Measurements from ENCODE around the gene THUMPD2.

THUMPD2 gene

DNA sequence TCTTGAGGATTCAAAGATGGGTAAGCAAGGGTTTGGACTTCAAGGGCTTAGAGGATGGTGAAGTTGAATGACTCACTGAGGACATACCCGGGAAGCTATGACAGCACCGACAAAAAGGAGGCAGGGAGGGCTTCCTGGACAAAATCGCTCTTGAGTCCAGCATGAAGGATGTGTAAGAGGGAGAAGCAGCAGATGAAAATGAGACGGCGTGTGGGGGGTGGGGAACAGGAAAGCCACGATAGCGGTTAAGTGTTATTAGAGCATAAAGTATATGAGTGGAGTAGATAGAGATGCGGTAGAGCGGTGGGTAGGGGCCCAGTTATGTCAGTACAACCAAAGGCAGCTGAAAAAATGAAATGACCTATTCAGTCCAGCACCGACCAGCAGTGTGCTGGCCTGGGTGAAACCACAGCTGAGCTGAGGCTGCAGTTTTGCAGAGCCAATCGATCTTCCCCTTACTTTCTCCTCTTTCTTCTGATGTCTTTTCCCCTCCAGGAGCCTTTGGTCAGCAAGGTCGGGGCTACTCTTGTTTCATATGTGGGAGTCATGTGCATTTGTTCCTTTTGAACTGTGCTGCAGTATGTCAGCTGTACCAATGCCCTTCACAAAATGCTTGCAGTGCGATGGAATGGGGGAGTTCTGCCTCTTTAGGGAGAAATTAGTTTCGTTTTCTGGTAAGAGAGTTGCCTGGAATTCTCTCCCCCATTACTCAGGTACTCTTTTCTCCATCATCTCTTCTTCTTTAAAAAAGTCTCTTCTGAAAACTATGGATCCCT is 2.0 kb upstream of the THUMPD2 start:
- no peak for TF ChIP-seq ZNF274 (IDR thresholded peaks at IDR 0.05; ENCODE audit: low read depth, low read length)
- H3K4me3 ChIP-seq (ENCODE audit: low read length) = no peak overlapping the region

DNA sequence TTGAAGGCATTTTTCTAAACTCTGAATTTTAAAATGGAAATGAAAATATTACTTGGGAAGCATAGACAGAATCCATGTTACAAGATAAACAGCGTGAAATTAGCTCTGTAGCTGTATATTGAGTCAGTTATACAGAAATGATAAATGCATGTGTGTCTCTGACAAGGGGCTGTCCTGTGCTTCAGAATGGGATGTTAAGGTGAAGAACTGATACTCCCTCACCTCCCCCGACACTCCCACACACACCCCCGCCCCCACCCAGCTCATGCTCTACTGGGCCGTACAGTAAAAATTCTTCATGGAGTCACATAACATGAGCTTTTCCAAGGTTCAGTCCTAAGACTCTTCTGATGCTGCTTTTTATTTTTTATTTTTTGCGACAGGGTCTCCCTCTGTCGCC is 869 bp upstream of the THUMPD2 start:
- no peak for TF ChIP-seq ZNF274 (IDR thresholded peaks at IDR 0.05; ENCODE audit: low read depth, low read length)
- H3K4me3 ChIP-seq (ENCODE audit: low read length) = no peak overlapping the region

DNA sequence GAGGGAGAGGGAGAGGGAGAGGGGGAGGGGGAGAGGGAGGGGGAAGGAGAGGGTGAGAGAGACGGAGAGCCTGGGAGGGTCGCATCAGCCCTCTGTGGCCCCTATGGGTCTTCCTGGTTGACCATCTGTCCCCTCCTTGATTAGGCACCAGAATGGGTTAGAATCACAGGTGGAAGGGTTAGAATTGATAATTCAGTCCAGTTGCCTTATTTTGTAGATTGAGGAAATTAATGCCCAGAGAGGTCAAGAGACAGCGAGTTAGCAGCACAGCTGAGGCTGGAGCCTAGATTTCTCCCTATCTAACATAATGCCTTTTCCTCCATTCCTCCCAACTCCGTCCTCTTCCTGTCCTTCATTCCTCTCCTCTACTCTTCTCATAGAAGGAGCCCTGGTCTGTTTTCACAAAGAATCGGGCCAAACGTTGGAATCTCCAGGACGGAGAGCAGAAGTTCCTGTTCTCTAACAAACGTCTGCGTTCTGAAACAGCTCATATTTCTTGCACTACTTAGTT is 338 bp upstream of the THUMPD2 start:
- H3K4me3 ChIP-seq (ENCODE audit: low read length) = peak overlapping the region; percentile 96; the same call in 1 of the 2 replicates
- TF ChIP-seq ZNF274 (IDR thresholded peaks at IDR 0.05; ENCODE audit: low read depth, low read length) = no peak

DNA sequence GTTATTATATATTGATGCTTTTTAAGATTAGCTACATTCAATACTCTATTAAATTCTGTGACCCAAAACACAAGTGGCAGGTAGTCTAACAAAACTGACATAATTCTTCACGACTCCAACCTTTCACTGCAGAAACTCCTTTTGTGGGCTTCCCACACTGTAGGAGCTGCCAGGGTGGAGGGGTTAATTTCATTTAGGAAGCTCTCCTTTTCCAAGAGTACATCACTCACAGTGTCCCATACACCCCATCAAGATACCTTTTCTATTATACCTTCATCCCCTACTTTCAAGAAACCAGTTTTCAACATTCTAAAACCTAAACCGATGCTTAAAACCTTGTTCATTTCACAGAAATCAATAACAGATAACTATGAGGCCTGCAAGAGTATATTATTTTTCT is 825 bp downstream of the THUMPD2 start:
- peak overlapping the region; percentile 96 for H3K4me3 ChIP-seq (ENCODE audit: low read length)
- TF ChIP-seq ZNF274 (IDR thresholded peaks at IDR 0.05; ENCODE audit: low read depth, low read length) = no peak

DNA sequence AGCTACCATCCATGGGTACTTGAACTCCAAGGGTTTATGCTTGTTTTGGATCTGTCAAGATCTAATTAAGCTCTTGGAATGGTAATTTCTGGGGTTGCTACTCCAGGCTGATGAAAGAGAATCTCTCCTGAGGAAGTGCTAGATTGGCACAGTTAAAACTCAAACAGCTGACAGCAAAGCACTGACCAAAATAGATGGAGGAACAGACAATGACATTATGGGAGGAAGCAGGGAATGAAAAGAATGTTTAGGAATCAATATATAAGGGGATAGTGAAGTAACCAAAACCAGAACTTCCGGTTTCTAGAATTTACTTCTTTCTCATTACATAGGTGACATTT is 6.3 kb downstream of the THUMPD2 start:
- no peak for TF ChIP-seq ZNF274 (IDR thresholded peaks at IDR 0.05; ENCODE audit: low read depth, low read length)
- no peak overlapping the region for H3K4me3 ChIP-seq (ENCODE audit: low read length)

DNA sequence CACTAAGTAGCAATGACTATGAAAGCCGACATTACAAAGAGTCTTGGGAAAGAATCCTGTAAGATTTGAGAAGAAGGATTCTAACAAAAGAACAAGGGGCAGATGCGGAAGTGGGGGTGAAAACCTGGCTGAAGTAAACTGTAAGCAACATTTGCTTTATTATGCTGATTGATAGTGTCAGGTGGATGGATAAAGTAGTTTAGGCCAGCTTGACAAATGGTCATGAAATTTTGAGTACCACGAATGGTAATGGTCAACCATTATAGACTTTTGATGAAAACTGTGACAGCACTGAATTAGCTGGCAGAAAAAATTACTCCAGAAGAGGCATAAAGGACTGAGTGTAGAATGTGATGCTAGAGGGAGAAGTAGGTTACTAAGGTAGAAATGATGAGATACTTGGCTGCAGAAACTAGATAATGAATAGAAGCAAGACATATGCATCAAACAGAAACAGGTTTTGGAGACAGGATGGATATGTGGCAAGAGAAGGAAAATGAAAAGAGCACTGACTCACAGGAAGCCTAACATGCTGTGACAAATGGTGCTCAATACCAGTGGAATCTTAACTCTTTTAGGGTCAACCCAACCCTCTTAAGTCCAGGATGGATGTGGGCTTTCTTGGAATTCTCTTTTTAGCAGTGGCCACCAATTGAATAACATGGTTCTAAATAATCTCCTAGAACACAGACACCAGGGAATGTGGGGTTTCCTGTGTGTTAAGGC is 6.8 kb downstream of the THUMPD2 start:
- no peak for TF ChIP-seq ZNF274 (IDR thresholded peaks at IDR 0.05; ENCODE audit: low read depth, low read length)
- H3K4me3 ChIP-seq (ENCODE audit: low read length) = no peak overlapping the region

DNA sequence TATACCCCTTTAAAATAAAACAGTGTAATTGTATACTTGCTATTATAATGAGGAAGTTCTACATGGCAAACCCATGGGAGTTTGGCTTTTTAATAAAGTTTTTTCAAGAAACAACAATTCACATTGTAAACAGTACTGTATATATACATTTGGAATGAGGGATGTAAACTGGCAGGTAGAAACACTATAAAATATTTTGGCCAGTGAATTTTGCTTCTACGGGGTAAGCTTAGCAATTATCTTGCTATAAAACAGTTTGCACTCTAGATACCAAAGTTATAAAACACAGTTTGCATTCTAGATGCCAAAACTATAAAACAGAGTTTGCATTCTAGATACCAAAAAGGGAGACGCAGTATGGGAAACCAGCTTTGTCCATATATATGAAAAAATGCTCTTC is 16.6 kb downstream of the THUMPD2 start:
- no peak overlapping the region for H3K4me3 ChIP-seq (ENCODE audit: low read length)
- no peak for TF ChIP-seq ZNF274 (IDR thresholded peaks at IDR 0.05; ENCODE audit: low read depth, low read length)

DNA sequence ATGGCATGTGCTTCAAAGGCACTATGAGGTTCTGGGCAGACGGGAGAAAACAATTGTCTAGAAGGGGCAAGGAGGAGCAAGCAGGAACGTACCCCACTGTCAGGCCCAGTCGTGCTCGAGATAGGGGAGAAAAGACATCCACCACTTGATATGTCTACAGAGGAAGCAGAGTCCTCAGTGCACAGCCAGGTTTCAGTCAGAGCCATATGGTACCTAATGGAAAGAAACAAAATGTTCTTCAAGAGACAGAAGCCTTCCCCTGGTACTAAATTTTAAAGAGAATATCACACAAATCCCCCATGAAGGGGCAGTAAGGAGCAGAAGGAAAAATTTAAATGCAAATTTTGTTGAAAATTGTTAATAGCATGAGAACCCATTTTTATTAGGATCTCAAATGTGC is 21.9 kb downstream of the THUMPD2 start:
- no peak for TF ChIP-seq ZNF274 (IDR thresholded peaks at IDR 0.05; ENCODE audit: low read depth, low read length)

DNA sequence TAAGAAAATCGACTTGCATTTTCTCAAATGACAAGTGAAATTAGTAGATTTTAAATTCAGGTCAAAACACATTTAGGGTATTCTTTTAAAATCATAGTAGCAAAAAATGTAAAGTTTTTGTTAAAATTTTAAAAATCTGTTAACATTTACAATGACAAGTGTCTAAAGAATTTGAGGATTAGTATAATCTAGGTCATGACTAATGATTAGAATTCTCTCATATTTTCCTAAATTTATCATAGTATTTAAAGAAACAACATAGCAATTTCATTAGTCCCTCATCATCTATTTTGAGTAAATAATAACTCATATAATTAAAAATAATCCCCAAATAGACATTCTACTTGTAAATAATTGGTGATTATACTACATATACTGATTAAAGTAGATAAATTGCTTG is 23.6 kb downstream of the THUMPD2 start:
- H3K4me3 ChIP-seq (ENCODE audit: low read length) = no peak overlapping the region
- no peak for TF ChIP-seq ZNF274 (IDR thresholded peaks at IDR 0.05; ENCODE audit: low read depth, low read length)

More for the DNA sequence above, 21.9 kb downstream of the THUMPD2 start:
- H3K4me3 ChIP-seq (ENCODE audit: low read length) = no peak overlapping the region

DNA sequence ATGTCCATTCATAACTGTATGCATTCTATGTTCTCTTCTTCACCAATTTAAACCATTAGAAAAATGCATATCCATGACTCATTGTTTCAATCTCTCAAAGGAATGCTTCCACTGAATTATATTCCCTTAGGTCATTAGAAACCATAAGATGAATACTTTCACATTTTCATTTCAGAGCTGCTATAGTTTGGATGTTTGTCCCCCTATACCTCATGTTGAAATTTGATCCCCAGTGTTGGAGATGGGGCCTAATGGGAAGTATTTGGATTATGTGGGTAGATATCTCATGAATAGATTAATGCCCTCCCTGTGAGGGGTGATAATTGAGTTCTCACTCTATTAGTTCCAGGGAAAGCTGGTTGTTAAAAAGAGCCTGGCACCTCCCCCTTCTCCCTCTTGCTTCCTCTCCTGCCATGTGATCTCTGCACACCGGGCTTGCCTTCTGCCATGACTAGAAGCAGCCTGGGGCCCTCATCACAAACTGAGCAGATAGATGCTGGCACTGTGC is 35.7 kb downstream of the THUMPD2 start:
- TF ChIP-seq ZNF274 (IDR thresholded peaks at IDR 0.05; ENCODE audit: low read depth, low read length) = no peak
- H3K4me3 ChIP-seq (ENCODE audit: low read length) = no peak overlapping the region

DNA sequence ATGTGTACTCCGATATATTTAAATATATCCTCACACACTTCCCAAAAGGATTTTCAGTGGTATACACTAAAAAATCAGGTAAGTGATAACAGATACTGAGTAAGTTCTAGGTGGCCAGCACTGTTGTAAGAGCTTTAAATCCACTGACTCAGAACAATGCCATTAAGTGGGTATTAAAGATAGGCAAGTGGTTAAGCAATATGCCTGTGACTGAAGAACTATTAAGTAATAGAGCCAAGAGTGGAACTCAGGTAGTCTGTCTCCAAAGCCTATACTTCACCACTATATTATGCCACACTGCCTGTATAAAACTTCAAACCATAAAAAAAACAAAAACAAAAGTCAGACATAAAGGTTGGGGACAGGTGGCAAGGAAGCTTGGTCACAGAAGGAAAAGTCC is 37.2 kb downstream of the THUMPD2 start:
- TF ChIP-seq ZNF274 (IDR thresholded peaks at IDR 0.05; ENCODE audit: low read depth, low read length) = no peak
- no peak overlapping the region for H3K4me3 ChIP-seq (ENCODE audit: low read length)

DNA sequence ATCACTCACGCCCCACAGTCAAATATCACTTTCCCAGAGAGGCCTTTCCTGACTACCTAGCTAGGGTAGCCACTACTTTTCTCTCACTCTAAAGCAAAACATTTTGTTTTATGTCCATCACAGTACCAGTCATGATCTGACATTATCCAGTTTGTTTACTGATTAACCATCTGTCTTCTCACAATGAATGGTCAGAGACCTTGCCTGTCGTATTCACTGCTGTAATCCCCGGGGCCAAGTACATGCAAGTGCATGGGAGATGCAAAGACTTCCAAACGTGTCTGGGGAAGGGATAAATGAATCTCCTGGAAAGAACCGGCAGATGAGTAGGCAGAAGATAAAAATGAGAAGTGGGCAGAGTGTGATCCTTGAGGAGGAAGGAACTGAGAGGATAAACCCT is 39.7 kb downstream of the THUMPD2 start:
- TF ChIP-seq ZNF274 (IDR thresholded peaks at IDR 0.05; ENCODE audit: low read depth, low read length) = no peak
- no peak overlapping the region for H3K4me3 ChIP-seq (ENCODE audit: low read length)

DNA sequence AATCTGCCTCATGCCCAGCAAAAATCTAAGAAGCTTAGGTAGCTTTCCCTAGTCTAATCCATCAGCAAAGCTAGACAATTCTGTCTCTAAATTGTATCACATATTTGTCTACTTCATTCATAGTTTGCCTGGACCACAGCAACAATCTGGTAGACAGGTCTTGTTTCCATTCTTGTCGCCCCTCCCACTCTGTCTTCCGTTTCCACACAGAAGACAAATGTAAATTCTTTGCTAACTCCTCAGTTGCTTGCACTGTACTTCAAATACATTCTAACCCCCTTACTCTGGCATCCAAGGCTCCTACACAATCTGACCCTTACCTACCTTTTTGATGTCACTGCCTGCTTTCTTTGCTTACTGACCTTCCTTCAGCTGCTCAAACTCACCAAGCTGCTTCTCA is 40.1 kb downstream of the THUMPD2 start:
- no peak for TF ChIP-seq ZNF274 (IDR thresholded peaks at IDR 0.05; ENCODE audit: low read depth, low read length)
- no peak overlapping the region for H3K4me3 ChIP-seq (ENCODE audit: low read length)

DNA sequence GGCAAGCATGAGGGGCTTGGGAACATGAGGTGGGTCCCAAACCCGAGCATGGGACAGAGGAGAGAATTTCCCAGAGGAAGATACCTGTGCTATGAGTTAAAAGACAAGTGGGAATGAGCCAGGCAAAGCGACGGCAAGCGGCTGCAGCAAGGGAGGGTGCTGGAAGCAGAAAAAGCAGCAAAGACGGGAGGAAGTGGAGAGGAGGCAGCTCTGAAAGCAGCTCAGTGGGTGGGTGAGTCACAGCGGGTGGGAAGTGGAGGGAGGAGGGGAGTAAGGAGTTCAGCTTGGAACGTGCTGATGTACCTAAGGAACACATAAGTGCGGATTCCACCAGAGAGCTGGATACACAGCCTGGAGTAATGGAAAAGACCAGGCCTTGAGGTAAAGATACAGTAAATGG is 41.4 kb downstream of the THUMPD2 start:
- TF ChIP-seq ZNF274 (IDR thresholded peaks at IDR 0.05; ENCODE audit: low read depth, low read length) = no peak
- H3K4me3 ChIP-seq (ENCODE audit: low read length) = no peak overlapping the region

DNA sequence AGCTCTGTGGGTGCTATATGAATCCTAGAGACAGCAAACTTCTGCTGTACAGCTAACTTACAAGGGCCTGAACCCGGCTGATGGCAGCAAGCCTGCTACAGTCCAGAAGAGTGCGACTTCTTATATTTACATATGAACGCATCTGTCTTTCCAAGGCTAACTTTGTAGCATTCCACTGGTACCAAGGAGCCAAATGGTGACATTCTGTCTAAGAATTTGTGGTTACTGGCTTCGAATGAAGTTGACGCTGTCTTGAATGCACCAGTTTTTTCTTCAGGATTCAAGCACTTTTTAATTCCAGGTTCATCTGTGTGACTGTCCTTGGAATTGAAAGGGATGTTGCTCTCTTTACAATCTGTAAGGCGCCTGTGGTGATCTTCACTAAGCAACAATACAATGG is 42.4 kb downstream of the THUMPD2 start:
- no peak for TF ChIP-seq ZNF274 (IDR thresholded peaks at IDR 0.05; ENCODE audit: low read depth, low read length)
- no peak overlapping the region for H3K4me3 ChIP-seq (ENCODE audit: low read length)

Data from GM08714 (cell line).